Thyroid gland (tissue), 4 donors: Measurements from ENCODE around the gene AP2M1.

Experiments used
- CTCF ChIP-seq, 6 experiments: fragments of 200-600 bp in 3 of 6; fragments of 450-650 bp in 3 of 6; sonication (generic) in 3 of 6; IDR thresholded peaks; one replicate each; pipeline ENCODE4 v1.5.1; 2016 to 2019; ENCODE audit warnings: antibody characterized with exemption in 6 of 6, mild to moderate bottlenecking in 2 of 6, inconsistent platforms in 1 of 6, moderate library complexity in 1 of 6
- POLR2A ChIP-seq, 2 donors: fragments of 450-650 bp; IDR thresholded peaks; one replicate each; pipeline ENCODE4 v1.6.1; 2017; ENCODE audit warnings: antibody characterized with exemption in 2 of 2, mild to moderate bottlenecking in 2 of 2, moderate library complexity in 1 of 2

- TF ChIP-seq CTCF (IDR thresholded peaks at IDR 0.05) (no peak), POLR2A (IDR thresholded peaks at IDR 0.05) (no peak)
These were observed 6.9 kb upstream of the AP2M1 start for GRCh38 chr3:184167786-184168185.
